Cardiac fibroblast (primary cell): Measurements from ENCODE around the gene MYL12B.

ENCODE experiments used
- DNase-seq, 2 donors: peaks; one replicate each; pipeline versions ENCODE4 v3.0.0 to v3.0.0-alpha.2; 2010; ENCODE audit warnings: low read depth in 2 of 2
- H3K4me3 ChIP-seq, 2 donors: replicated peaks in 1 of 2; 1 replicate in 1 of 2; 2 replicates in 1 of 2; pipeline ENCODE4 v1.5.1; 2011; ENCODE audit warnings: low read depth in 2 of 2, low read length in 2 of 2, mild to moderate bottlenecking in 2 of 2, moderate library complexity in 1 of 2
- CTCF ChIP-seq: IDR thresholded peaks from one replicate; pipeline ENCODE4 v1.5.1; 2011; ENCODE audit warnings: low read depth, mild to moderate bottlenecking, low read length, inconsistent platforms

Gene MYL12B

GRCh38 chr18:3252843-3253242, 9.1 kb upstream of the MYL12B start:
- no peak overlapping the region for H3K4me3 ChIP-seq
- TF ChIP-seq CTCF: no peak

GRCh38 chr18:3254725-3255124, 7.2 kb upstream of the MYL12B start:
- TF ChIP-seq CTCF: no peak
- no peak overlapping the region for H3K4me3 ChIP-seq
- no peak for DNase-seq

More at GRCh38 chr18:3252843-3253242, 9.1 kb upstream of the MYL12B start:
- DNase-seq: no peak

- no peak for TF ChIP-seq CTCF
- no peak overlapping the region for H3K4me3 ChIP-seq
- no peak for DNase-seq
These were observed 6.2 kb upstream of the MYL12B start for GRCh38 chr18:3255611-3256165.

GRCh38 chr18:3256693-3257626, 5.0 kb upstream of the MYL12B start:
- peak; percentile 36 to 57 for DNase-seq
- H3K4me3 ChIP-seq: no peak overlapping the region

GRCh38 chr18:3257627-3258120, 4.3 kb upstream of the MYL12B start:
- H3K4me3 ChIP-seq: no peak overlapping the region
- no peak for DNase-seq
- no peak for TF ChIP-seq CTCF

More at GRCh38 chr18:3256693-3257626, 5.0 kb upstream of the MYL12B start:
- TF ChIP-seq CTCF: no peak

GRCh38 chr18:3260995-3261372, 949 bp upstream of the MYL12B start:
- TF ChIP-seq CTCF: no peak
- DNase-seq: no peak
- H3K4me3 ChIP-seq: peak overlapping the region; percentile 79 to 80
